Progenitor cell of endocrine pancreas (in vitro differentiated cells): Measurements from ENCODE around the gene NKD1. TPM values are rescaled to one million over a fixed set of nuclear protein-coding genes. Genes with fewer than 3 reads are reported as not detected.

Source experiments
- DNase-seq: peaks from one replicate; pipeline ENCODE4 v3.0.0; 2021; ENCODE audit warnings: low spot score; ENCODE audit not compliant: unreplicated experiment
- H3K27ac Mint-ChIP-seq: 2 replicates; pipeline ENCODE4 v1.8.0; 2021; ENCODE audit warnings: mild to moderate bottlenecking, moderate library complexity, mixed read lengths
- H3K27me3 Mint-ChIP-seq: 2 replicates; pipeline ENCODE4 v1.8.0; 2021; ENCODE audit warnings: mixed read lengths
- H3K36me3 Mint-ChIP-seq: 2 replicates; pipeline ENCODE4 v1.8.0; 2022; ENCODE audit warnings: mixed read lengths; ENCODE audit not compliant: insufficient read depth
- H3K4me1 Mint-ChIP-seq: 2 replicates; pipeline ENCODE4 v1.8.0; 2021; ENCODE audit warnings: low read depth, mixed read lengths
- H3K4me3 Mint-ChIP-seq: 2 replicates; pipeline ENCODE4 v1.8.0; 2021; ENCODE audit warnings: low read depth, mild to moderate bottlenecking, moderate library complexity, mixed read lengths
- H3K9me3 Mint-ChIP-seq: 2 replicates; pipeline ENCODE4 v1.8.0; 2021; ENCODE audit warnings: low read depth, mixed read lengths
- total RNA-seq: library from RNA; stranded (reverse); gene quantifications from 2 replicates; pipeline ENCODE4 v1.2.1, GENCODE V29; 2021
- TF ChIP-seq, protein P1 (sequence below): fragments of 200-600 bp; sonication (generic); IDR thresholded peaks from one replicate; pipeline ENCODE4 v1.5.0; 2021; ENCODE audit warnings: antibody characterized with exemption, mild to moderate bottlenecking; ENCODE audit not compliant: unreplicated experiment

Gene NKD1
- total RNA-seq, 1 donor from 2014 or later, result 3.0 TPM

DNA sequence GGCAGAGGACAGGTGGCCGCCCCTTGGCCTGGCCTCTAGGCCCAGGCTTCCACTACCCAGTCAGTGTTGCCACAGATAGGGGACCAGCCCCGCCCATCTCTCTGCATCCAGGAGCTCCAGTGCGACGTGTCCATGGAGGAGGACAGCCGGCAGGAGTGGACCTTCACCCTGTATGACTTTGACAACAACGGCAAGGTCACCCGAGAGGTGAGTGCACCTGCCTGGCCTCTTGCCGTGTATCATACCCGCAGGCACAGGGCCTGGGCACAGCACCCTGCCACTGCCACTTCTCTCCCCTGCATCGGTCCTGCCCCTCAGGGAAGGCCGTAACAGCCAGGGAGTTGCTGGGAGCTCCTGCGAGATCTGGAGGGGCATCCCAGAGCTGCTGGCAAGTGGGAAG lies 77.2 kb downstream of the NKD1 start:
- H3K27me3 Mint-ChIP-seq, result no peaks in the 10 kb centered on the region
- no peaks in the 10 kb centered on the region for H3K4me1 Mint-ChIP-seq
- no peak overlapping the region for H3K27ac Mint-ChIP-seq
- DNase-seq, result no peak
- H3K4me3 Mint-ChIP-seq, result no peak overlapping the region
- no peaks in the 10 kb centered on the region for H3K36me3 Mint-ChIP-seq
- TF ChIP-seq, protein P1, sequence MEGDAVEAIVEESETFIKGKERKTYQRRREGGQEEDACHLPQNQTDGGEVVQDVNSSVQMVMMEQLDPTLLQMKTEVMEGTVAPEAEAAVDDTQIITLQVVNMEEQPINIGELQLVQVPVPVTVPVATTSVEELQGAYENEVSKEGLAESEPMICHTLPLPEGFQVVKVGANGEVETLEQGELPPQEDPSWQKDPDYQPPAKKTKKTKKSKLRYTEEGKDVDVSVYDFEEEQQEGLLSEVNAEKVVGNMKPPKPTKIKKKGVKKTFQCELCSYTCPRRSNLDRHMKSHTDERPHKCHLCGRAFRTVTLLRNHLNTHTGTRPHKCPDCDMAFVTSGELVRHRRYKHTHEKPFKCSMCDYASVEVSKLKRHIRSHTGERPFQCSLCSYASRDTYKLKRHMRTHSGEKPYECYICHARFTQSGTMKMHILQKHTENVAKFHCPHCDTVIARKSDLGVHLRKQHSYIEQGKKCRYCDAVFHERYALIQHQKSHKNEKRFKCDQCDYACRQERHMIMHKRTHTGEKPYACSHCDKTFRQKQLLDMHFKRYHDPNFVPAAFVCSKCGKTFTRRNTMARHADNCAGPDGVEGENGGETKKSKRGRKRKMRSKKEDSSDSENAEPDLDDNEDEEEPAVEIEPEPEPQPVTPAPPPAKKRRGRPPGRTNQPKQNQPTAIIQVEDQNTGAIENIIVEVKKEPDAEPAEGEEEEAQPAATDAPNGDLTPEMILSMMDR, result no peak
- H3K9me3 Mint-ChIP-seq, result no peaks in the 10 kb centered on the region

DNA sequence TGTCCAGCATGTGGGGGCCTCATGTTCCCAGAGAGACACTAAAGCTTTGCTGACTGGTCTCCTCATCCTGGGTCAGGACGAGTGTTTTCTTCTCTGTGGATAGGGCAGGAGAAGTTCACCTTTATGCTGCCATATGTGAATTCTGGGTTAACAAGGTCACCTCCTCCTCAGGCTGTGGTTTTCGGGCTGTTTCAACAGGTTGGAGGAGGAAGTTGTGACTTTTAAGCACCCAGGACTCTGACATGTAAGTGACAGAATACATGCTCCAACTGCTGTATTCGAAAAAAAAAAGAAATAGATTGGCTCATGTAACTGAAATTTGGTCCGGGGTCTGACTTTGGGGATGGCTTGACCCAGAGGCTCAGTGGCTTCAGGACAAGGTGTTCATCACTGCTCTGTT lies 78.7 kb downstream of the NKD1 start:
- no peaks in the 10 kb centered on the region for H3K36me3 Mint-ChIP-seq
- no peak for DNase-seq
- H3K4me3 Mint-ChIP-seq, result no peak overlapping the region
- no peaks in the 10 kb centered on the region for H3K9me3 Mint-ChIP-seq
- H3K27ac Mint-ChIP-seq, result no peak overlapping the region
- H3K27me3 Mint-ChIP-seq, result no peaks in the 10 kb centered on the region
- peaks cover 6% of the 10 kb centered on the region for H3K4me1 Mint-ChIP-seq
- TF ChIP-seq, protein P1, result no peak

DNA sequence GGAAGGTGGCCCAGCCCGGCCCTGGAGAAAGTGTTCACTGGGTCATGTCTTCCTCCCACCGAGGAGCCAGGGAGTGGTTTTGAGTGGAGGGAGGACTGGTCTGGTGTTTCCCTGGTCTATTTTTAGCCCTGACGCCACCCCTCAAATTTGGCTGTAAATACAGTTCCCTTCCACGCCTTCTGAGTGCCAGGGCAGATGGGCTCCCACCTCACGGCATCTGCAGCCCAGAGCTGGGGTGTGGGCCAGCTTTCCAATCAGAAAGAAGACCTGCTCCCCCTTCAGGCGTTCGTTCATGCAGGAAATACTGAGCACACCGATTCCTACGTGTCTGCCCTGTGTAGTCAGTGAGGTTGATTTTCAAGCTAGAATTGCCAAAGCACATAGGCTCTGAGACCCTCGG lies 79.2 kb downstream of the NKD1 start:
- Mint-ChIP-seq H3K27me3 (no peaks in the 10 kb centered on the region), H3K27ac (no peak overlapping the region), H3K4me1 (peaks cover 6% of the 10 kb centered on the region), H3K9me3 (no peaks in the 10 kb centered on the region), H3K36me3 (no peaks in the 10 kb centered on the region), H3K4me3 (no peak overlapping the region)
- DNase-seq, result no peak
- TF ChIP-seq, protein P1, result no peak

DNA sequence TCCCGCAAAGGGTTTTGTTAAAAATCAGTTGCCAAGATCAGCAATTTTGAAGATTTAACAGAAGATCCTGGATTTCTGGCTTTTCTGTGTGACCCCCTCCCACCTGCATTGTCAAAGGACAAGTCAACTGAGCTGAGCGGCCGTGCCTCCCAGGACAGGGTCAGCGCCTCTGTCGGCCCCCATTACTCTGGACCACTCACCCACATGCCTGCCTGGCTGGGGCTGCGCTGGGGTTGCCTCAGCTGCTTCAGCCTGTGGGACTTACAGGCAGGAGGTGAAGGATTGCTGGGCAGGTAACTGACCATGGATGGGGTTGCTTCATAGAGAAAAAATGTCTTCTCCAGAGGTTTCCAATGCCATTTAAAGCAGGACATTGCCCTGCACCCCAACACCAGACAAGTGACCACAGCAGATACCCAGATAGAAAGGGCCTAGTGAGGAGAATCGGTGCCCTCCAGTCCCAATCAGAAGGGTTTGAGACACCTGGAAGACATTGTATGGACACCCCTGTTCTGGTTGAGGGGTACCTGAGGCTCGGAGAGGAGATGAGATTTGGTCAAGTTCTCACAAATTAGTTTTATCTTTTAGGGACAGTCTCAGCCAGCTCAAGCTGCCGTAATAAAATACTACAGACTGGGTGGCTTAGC lies 80.1 kb downstream of the NKD1 start:
- Mint-ChIP-seq H3K27me3 (no peaks in the 10 kb centered on the region), H3K27ac (no peak overlapping the region), H3K4me3 (no peak overlapping the region), H3K9me3 (no peaks in the 10 kb centered on the region), H3K36me3 (no peaks in the 10 kb centered on the region), H3K4me1 (peaks cover 6% of the 10 kb centered on the region)
- DNase-seq, result no peak
- TF ChIP-seq, protein P1, result no peak

DNA sequence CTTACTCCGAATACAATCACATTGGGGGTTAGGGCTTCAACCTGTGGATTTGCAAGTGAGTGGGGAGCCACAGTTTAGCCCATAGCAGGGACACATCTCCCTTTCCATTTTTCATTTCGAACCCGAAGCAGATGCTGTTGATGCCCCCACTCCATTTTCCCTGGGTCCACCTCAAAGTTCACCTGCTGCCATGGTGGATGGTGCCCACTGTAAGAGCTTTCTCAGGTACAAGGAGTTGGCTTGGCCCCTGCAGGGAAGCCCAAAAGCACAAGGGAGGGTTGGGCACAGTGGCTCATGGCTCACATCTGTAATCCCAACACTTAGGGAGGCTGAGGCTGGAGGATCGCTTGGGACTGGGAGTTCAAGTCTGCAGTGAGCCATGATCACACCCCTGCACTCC lies 81.1 kb downstream of the NKD1 start:
- H3K27ac Mint-ChIP-seq, result peak overlapping the region; percentile 71
- H3K27me3 Mint-ChIP-seq, result no peaks in the 10 kb centered on the region
- TF ChIP-seq, protein P1, result no peak
- no peaks in the 10 kb centered on the region for H3K36me3 Mint-ChIP-seq
- peaks cover 6% of the 10 kb centered on the region for H3K4me1 Mint-ChIP-seq
- H3K9me3 Mint-ChIP-seq, result no peaks in the 10 kb centered on the region
- no peak overlapping the region for H3K4me3 Mint-ChIP-seq
- no peak for DNase-seq
